ENCODE data around the gene C2CD4D.

DNA sequence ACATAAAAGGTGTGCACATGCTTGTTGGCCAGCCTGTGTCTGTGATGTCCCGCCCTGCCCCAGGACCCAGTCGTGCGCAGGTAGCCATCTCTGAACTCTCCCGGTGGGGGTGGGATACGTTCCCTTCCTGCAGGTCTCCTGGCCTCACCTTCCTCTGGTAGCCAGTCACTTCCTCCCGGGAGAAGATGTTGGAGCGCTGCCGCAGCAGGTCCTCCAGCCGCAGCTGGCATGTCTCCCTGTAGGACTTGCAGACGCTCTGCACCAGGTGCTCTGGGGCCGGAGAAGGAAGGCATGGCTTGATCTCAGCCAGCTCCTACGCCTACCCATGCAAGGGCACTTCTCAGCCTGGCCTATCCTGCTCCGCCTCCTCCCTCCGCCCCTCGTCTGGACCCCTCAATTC, 25.2 kb downstream of the C2CD4D start:
- TF ChIP-seq, protein P1, sequence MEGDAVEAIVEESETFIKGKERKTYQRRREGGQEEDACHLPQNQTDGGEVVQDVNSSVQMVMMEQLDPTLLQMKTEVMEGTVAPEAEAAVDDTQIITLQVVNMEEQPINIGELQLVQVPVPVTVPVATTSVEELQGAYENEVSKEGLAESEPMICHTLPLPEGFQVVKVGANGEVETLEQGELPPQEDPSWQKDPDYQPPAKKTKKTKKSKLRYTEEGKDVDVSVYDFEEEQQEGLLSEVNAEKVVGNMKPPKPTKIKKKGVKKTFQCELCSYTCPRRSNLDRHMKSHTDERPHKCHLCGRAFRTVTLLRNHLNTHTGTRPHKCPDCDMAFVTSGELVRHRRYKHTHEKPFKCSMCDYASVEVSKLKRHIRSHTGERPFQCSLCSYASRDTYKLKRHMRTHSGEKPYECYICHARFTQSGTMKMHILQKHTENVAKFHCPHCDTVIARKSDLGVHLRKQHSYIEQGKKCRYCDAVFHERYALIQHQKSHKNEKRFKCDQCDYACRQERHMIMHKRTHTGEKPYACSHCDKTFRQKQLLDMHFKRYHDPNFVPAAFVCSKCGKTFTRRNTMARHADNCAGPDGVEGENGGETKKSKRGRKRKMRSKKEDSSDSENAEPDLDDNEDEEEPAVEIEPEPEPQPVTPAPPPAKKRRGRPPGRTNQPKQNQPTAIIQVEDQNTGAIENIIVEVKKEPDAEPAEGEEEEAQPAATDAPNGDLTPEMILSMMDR (IDR thresholded peaks at IDR 0.05), result no peak
- TF ChIP-seq POLR2A (IDR thresholded peaks at IDR 0.05), result no peak
